CD4-positive, alpha-beta T cell (primary cell): ENCODE measurements around the gene TMEM106C. TPM values are rescaled to one million over a fixed set of nuclear protein-coding genes. Genes with fewer than 3 reads are reported as not detected.

Experiments used
- ATAC-seq: fragments of 200-7000 bp; cut with Tn5 transposase; one replicate; pipeline ENCODE4 v1.10.0; 2022; ENCODE audit warnings: mild to moderate bottlenecking; ENCODE audit not compliant: poor library complexity
- CTCF ChIA-PET: fragments of 350-600 bp; sonication (Branson Sonifier 250); formaldehyde crosslinking; loops from one replicate; lab custom pipeline; 2021; ENCODE audit warnings: antibody characterized with exemption, inconsistent platforms; lab: Charles Lee
- POLR2A ChIA-PET: fragments of 350-600 bp; sonication (Branson Sonifier 250); formaldehyde crosslinking; loops from one replicate; lab custom pipeline; 2021; ENCODE audit warnings: antibody characterized with exemption, inconsistent platforms; lab: Charles Lee
- DNase-seq, 14 experiments: peaks; one replicate each; pipeline ENCODE4 v3.0.0-alpha.2; 2013 to 2020; ENCODE audit warnings: mixed read lengths in 2 of 14
- H3K27ac ChIP-seq, 2 donors: one replicate each; pipeline versions ENCODE4 v1.5.1 to v1.7.0; 2013; ENCODE audit warnings: low read length in 2 of 2, low read depth in 1 of 2, mild to moderate bottlenecking in 1 of 2
- H3K27me3 ChIP-seq, 2 experiments: 1 replicate in 1 of 2; 2 replicates in 1 of 2; pipeline versions ENCODE4 v1.6.1 to v1.7.0; 2013; ENCODE audit warnings: low read length in 2 of 2, control low read depth in 1 of 2, mild to moderate bottlenecking in 1 of 2, moderate library complexity in 1 of 2; ENCODE audit not compliant: insufficient read depth in 2 of 2, control insufficient read depth in 1 of 2
- H3K36me3 ChIP-seq: one replicate; pipeline ENCODE4 v1.6.1; 2013; ENCODE audit warnings: low read length, control low read depth; ENCODE audit not compliant: insufficient read depth
- H3K4me1 ChIP-seq: one replicate; pipeline ENCODE4 v1.6.1; 2013; ENCODE audit warnings: low read length, control low read depth; ENCODE audit not compliant: insufficient read depth
- H3K4me3 ChIP-seq: one replicate; pipeline ENCODE4 v1.5.1; 2013; ENCODE audit warnings: mild to moderate bottlenecking, low read length, moderate library complexity
- H3K9me3 ChIP-seq, 2 experiments: 1 replicate in 1 of 2; 2 replicates in 1 of 2; pipeline versions ENCODE4 v1.6.1 to v1.7.0; 2013; ENCODE audit warnings: low read length in 2 of 2, mild to moderate bottlenecking in 2 of 2, control low read depth in 1 of 2, moderate library complexity in 1 of 2; ENCODE audit not compliant: control insufficient read depth in 1 of 2, insufficient read depth in 1 of 2
- H3K27ac Mint-ChIP-seq: one replicate; pipeline ENCODE4 v1.8.0; 2020; ENCODE audit warnings: mixed read lengths
- H3K27me3 Mint-ChIP-seq: one replicate; pipeline ENCODE4 v1.8.0; 2021; ENCODE audit warnings: mixed read lengths
- H3K36me3 Mint-ChIP-seq: one replicate; pipeline ENCODE4 v1.8.0; 2021; ENCODE audit warnings: low read depth, mixed read lengths
- H3K4me1 Mint-ChIP-seq: one replicate; pipeline ENCODE4 v1.8.0; 2021; ENCODE audit warnings: low read depth, mixed read lengths
- H3K4me3 Mint-ChIP-seq: one replicate; pipeline ENCODE4 v1.8.0; 2020; ENCODE audit warnings: mild to moderate bottlenecking, mixed read lengths
- H3K9me3 Mint-ChIP-seq: one replicate; pipeline ENCODE4 v1.8.0; 2020; ENCODE audit warnings: mixed read lengths
- intact Hi-C, 2 experiments: fragments of 100-400 bp; cut with DNase I in 1 of 2; cut with micrococcal nuclease in 1 of 2; formaldehyde crosslinking; loops; one replicate each; pipeline versions ENCODE4 v1.15.1 to v1.9.0; 2023 to 2025; cut with DNase I, micrococcal nuclease
- total RNA-seq, 174 experiments: library from RNA in 2 of 174; stranded (reverse) in 2 of 174; gene quantifications; one replicate each; pipeline ENCODE4 v1.2.3 and lab custom pipeline; 2021 to 2026
- TF ChIP-seq, protein P1 (sequence below): fragments of 200-600 bp; IDR thresholded peaks from one replicate; pipeline ENCODE4 v1.8.0; 2022; ENCODE audit warnings: antibody characterized with exemption, mild to moderate bottlenecking

TMEM106C gene
- total RNA-seq, 2 experiments from 2014 or later = 17.4 to 20.3 TPM

DNA sequence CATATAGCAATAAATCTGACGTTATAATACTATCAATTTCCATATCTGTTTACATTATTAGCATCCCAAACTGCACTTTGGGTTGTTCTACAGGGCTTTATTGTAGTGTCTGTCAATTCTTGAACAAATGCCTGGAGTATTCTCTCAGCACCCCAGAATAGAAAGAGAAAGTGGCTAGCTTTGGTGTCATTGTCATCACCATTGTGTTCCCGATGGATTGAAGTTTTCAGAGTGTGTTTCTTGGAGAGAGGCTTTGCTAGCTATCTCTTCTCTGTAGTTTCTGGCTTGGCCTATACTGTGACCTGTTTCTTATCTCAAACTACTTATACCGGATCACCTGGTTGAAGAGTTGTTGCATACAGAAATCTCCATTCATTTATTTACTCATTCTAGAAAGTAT lies 6.4 kb downstream of the TMEM106C start:
- Mint-ChIP-seq H3K36me3 (peaks cover 46% of the 10 kb centered on the region), H3K9me3 (no peaks in the 10 kb centered on the region), H3K27ac (no peak overlapping the region), H3K27me3 (no peaks in the 10 kb centered on the region), H3K4me1 (peaks cover 15% of the 10 kb centered on the region), H3K4me3 (no peak overlapping the region)
- ATAC-seq (no peak), DNase-seq (no peak)
- POLR2A ChIA-PET = interaction anchor here (1.3 kb wide), 1 partner anchor 20 kb away, joined by 3 read pairs; no protein-coding TSS in a partner anchor
- Histone ChIP-seq H3K4me3 (no peak overlapping the region), H3K27ac (no peak overlapping the region), H3K4me1 (no peaks in the 10 kb centered on the region), H3K9me3 (no peaks in the 10 kb centered on the region), H3K36me3 (peaks cover 35% of the 10 kb centered on the region), H3K27me3 (no peaks in the 10 kb centered on the region)
- TF ChIP-seq, protein P1, sequence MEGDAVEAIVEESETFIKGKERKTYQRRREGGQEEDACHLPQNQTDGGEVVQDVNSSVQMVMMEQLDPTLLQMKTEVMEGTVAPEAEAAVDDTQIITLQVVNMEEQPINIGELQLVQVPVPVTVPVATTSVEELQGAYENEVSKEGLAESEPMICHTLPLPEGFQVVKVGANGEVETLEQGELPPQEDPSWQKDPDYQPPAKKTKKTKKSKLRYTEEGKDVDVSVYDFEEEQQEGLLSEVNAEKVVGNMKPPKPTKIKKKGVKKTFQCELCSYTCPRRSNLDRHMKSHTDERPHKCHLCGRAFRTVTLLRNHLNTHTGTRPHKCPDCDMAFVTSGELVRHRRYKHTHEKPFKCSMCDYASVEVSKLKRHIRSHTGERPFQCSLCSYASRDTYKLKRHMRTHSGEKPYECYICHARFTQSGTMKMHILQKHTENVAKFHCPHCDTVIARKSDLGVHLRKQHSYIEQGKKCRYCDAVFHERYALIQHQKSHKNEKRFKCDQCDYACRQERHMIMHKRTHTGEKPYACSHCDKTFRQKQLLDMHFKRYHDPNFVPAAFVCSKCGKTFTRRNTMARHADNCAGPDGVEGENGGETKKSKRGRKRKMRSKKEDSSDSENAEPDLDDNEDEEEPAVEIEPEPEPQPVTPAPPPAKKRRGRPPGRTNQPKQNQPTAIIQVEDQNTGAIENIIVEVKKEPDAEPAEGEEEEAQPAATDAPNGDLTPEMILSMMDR = no peak
- intact Hi-C loops = loop anchor here in 1 of 2 experiments (10.0 kb wide), 1 partner anchor 385 kb away; the partner anchor contains the start of gene ZNF641
- CTCF ChIA-PET = no interaction called here

DNA sequence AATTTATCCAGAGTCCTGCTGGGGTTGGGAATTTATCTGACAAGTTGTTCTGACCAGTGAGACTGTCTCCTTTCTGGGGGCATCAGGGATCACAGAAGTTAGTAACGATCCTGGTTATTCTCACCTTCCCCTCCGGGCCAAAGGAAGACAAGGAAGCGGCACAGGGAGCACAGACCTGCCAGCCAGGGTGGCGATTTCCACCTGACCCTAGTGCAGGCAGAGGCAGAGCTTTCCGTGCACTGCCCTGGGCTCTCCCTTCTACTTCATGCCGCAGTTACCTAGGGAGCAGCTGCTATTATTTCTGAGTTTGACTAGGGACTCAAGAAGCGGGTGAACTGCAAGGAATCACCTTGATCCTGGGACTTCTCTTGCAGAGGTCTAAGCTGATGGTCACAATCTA lies 7.4 kb downstream of the TMEM106C start:
- Mint-ChIP-seq H3K4me3 (no peak overlapping the region), H3K9me3 (no peaks in the 10 kb centered on the region), H3K36me3 (peaks cover 41% of the 10 kb centered on the region), H3K27me3 (no peaks in the 10 kb centered on the region), H3K27ac (no peak overlapping the region), H3K4me1 (peaks cover 5% of the 10 kb centered on the region)
- H3K9me3 ChIP-seq = no peaks in the 10 kb centered on the region
- intact Hi-C loops = no loop called here
- POLR2A ChIA-PET = interaction anchor here (0.6 kb wide), 1 partner anchor 1409 kb away, joined by 3 read pairs; no protein-coding TSS in a partner anchor
- no peaks in the 10 kb centered on the region for H3K4me1 ChIP-seq
- H3K27ac ChIP-seq = no peak overlapping the region
- no peak overlapping the region for H3K4me3 ChIP-seq
- no peak for DNase-seq
- TF ChIP-seq, protein P1 = no peak
- no peak for ATAC-seq
- H3K36me3 ChIP-seq = peaks cover 29% of the 10 kb centered on the region
- CTCF ChIA-PET = no interaction called here
- no peaks in the 10 kb centered on the region for H3K27me3 ChIP-seq

DNA sequence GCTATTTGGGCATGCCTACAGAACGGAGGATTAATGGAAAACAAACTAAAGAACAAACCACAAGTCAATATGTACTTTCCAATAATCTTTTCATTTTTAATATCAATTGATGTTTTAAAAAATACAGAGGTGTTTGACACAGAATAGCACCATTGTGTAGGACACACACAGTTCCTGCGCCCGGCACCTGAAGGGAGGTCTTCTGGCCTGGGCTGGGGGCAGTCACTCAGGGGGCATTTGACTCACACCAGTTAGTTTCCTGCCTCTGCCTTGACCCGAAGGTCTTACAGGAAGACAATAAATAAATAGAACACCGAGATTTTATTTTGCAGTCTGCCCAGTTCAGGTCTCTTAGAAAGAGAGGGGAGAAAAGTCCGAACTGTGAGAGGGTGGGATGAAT lies 9.5 kb downstream of the TMEM106C start:
- Mint-ChIP-seq H3K27ac (no peak overlapping the region), H3K36me3 (peaks cover 20% of the 10 kb centered on the region), H3K4me1 (no peaks in the 10 kb centered on the region), H3K27me3 (no peaks in the 10 kb centered on the region), H3K9me3 (no peaks in the 10 kb centered on the region), H3K4me3 (no peak overlapping the region)
- DNase-seq (no peak), ATAC-seq (no peak)
- Histone ChIP-seq H3K4me3 (no peak overlapping the region), H3K4me1 (no peaks in the 10 kb centered on the region), H3K27me3 (no peaks in the 10 kb centered on the region), H3K36me3 (peaks cover 17% of the 10 kb centered on the region), H3K9me3 (no peaks in the 10 kb centered on the region), H3K27ac (no peak overlapping the region)
- TF ChIP-seq, protein P1 = no peak
- intact Hi-C loops = no loop called here
- ChIA-PET CTCF (no interaction called here), POLR2A (no interaction called here)
